GM21825 (cell line): ENCODE results near the gene KRTAP10-4.
"Not testable (repeated sequence)": the region's sequence is repeated elsewhere in the genome, so short reads cannot be mapped to it uniquely, and the experiment has no call there.

Experiments
- ATAC-seq: cut with Tn5 transposase; IDR thresholded peaks from one replicate; pipeline ENCODE4 v1.9.1; 2021; ENCODE audit warnings: mild to moderate bottlenecking, moderate library complexity; ENCODE audit not compliant: unreplicated experiment

KRTAP10-4 gene

DNA sequence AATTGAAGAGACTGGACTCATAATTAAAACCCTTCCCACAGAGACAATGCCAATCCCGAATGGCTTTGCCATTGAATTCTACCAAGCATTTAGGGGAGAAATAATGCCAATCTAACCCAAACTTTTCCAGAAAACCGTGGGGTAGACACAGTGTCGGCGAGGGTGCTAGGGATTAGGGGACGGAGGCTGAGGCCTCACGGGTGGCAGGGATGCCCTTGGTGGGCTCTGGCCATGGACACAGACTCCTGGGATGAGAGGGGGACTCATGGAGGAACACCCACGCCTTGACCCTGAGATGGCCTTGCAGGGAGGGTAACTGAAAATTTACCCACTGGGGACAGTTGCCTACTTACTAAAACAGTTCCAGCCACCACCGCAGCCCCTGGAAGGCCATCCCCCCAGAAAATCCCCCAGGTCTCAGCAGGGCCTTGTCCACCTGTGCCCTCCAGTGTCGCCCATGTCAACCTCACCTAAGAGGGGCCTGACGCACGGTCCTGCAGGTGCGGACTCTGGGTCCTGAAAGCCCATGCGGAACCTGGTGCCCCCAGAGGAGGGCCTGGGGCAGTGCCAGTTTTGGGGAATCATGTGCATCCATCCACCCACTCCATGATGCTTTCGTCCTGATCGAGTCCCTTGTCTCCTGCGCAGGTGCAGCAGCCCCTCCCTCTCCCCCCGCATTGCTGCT is 5.0 kb downstream of the KRTAP10-4 start:
- ATAC-seq, result no peak

- no peak for ATAC-seq
These were observed 5.7 kb downstream of the KRTAP10-4 start for GRCh38 chr21:44579056-44579832.

GRCh38 chr21:44579833-44580144 is 6.3 kb downstream of the KRTAP10-4 start:
- ATAC-seq, result no peak

- ATAC-seq, result not testable (repeated sequence)
These were observed 6.8 kb downstream of the KRTAP10-4 start, which contains the start of gene KRTAP10-5 for GRCh38 chr21:44580231-44580821. Gene KRTAP10-5 (minus strand): TSS chr21:44580604. CDS start chr21:44580578, 26 bp downstream.

GRCh38 chr21:44581158-44581557 is 7.6 kb downstream of the KRTAP10-4 start:
- ATAC-seq, result no peak

DNA sequence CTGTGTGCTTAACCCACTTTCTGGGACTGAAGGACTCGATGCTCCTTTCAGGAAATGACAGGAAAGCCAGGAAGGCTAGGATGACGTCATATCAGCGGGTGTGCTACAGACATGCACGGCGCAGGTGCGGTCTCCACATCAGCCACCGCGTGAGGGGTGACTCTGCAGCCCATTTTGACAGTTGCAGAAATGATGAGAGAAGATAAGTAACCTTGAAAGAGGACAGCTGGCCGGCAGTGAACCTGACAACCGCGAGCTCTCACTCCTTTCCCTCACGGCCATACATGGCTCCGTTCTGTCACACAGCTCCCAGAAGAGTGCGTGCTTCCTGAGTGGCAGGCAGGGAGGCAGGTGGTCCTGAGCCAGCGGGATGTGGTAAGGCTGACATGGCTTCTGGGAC is 8.5 kb downstream of the KRTAP10-4 start:
- ATAC-seq, result no peak

DNA sequence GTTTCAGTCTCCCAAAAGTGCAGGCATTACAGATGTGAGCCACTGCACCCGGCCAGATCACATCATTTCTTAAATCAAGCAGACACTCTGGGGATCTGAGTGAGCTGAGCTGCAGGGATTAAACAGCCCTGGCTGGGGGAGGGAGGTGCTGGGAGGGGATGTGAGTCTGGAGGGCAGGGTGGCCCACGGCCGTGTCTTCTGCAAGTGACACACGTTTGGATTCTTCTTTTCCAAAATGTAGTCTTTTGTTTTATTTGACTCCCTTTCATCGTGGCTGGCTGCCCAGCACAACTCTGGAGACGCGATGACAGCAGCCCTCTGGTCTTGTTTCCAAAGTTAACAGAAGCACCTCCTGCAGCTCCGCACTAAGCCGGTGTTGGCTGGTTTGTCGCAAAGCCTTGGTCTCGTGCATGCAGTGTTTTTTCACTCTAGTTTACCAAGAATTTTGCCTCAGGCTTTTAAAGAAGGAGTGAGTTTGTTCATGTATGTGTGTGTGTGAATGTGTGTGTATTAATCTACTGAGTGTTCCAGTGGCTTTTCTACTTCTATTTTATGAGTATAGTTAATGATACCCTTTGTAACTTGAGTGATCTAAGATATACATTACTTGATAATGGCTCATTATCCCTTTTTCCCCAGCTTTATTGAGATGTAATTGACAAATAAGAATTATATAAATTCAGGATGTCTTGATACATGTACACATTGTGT is 9.7 kb downstream of the KRTAP10-4 start:
- no peak for ATAC-seq

DNA sequence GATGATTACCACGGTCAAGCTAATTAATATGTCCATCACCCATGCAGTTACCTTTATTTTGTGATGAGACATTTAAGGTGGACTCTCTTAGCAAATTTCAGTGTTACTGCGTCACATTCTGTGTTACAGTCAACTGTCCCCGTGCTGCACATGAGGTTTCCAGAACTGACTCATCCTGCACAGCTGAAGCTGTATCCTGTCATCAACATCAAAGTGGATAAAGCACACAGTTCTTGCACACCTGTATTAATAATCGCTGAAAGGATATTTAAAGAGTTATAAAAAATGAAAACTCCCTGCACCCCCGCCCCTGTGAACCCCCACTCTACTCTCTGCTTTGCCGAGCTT is 10.2 kb downstream of the KRTAP10-4 start:
- ATAC-seq, result no peak

GRCh38 chr21:44585892-44586291 is 12.4 kb downstream of the KRTAP10-4 start:
- ATAC-seq, result no peak

DNA sequence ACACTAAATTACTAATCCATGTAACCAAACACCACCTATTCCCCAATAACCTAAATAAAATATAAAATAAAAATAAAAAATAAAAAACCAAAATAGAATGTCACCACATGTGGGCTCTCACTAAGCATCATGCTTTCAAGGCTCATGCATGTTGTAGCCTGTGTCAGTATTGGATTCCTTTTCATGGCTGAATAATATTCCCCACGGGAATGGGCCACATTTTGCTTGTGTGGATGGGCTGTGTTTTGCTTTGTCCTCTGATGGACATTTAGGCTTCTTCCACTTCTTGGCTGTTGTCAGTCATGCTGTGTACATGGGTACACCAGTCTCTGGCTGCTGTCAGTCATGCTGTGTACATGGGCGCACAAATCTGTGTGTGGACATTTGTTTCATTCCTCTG is 15.6 kb downstream of the KRTAP10-4 start:
- no peak for ATAC-seq

- no peak for ATAC-seq
These were observed 16.2 kb downstream of the KRTAP10-4 start for GRCh38 chr21:44589586-44590305.

GRCh38 chr21:44590311-44590721 is 16.8 kb downstream of the KRTAP10-4 start:
- ATAC-seq, result no peak

DNA sequence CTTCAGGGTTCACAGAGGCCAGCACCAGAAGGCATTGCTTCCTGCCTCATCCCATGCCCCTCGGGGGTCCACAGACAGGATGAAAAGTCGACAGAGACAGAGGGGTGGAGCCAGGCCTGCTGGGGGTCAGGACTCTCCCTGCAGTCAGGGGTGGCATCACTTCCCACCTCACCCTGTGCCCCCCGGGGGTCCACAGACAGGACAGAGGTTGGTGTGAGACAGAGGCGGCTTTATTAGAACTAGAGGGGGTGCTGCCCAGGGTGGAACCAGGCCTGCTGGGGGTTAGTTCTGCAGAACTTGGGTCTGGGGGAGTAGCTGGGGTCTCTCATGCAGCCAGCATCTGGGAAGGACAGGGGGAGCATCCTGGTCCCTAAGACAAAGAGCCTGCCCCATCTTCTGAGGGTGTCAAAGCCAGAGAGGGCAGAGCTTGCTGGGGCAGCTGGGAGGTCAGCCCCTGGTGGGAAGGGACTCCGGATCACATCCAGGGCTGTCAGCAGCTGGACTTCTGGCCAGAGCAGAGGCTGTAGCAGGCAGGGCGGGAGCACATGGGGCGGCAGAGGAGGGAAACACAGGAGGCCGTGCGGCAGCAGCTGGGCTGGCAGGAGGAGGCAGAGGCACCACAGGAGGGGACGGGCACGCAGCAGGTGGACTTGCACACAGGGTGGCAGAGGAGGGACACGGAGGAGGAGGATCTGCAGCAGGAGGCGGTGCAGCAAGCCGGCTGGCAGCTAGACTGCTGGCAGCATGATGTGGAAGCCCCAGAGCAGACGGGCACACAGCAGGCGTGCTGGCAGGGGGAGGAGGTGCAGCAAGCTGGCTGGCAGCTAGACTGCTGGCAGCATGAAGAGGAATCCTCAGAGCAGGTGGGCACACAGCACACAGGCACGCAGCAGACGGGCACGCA is 17.6 kb downstream of the KRTAP10-4 start:
- not testable (repeated sequence) for ATAC-seq

- ATAC-seq, result not testable (repeated sequence)
These were observed 18.2 kb downstream of the KRTAP10-4 start for GRCh38 chr21:44591801-44592130.

DNA sequence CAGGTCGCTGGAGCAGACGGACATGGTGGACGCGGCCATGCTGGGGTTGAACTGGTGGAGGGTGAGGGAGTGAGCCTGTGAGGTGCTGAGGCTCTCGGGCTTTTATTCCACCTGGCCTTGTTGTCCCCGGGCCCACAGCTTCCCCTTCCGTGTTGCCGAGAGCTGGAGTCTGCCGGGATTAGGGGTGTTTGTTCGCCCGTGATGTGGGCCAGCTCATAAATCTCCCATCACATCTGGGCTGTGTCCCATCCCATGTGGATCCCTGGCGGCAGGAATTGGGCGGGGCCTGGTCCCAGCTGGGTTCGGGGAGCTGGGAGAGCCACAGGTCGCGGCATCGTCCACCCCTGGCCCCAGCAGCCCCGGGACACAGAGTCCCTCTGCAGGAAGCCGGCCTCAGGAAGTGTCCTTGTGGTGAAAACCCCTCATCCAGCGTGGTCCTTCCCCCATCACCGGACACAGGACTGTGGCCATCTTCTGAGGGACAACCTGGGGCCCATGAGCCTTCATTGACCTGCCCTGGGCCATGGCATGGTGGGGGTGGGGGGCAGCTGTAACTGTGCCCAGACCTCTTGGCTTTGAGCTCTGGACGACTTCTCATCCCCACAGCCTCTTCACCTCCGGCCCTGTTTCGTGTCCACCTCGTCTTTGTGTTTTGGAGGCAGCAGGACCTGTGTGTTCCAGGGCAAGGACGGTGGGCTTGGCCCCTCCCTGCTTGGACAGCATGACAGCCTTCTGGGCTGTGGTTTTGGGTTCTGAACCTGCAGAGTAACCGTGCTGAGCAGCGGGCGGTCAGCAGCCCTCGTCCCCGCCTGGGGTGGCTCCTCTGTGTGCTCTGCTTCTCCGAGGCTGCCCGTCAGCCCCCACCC is 19.1 kb downstream of the KRTAP10-4 start, which contains the start of gene KRTAP10-6:
TSS of gene KRTAP10-6 (minus strand) at position 60 of the 866 bp plus-strand sequence. CDS start at position 39, 21 bp downstream.
- no peak for ATAC-seq

- ATAC-seq, result no peak
These were observed 20.3 kb downstream of the KRTAP10-4 start for GRCh38 chr21:44593598-44594405.

- ATAC-seq, result no peak
These were observed 20.9 kb downstream of the KRTAP10-4 start for GRCh38 chr21:44594406-44594916.

- no peak for ATAC-seq
These were observed 22.0 kb downstream of the KRTAP10-4 start for GRCh38 chr21:44595524-44595923.
